ENCODE results near the gene NRXN3.
"Not testable (repeated sequence)": the region's sequence is repeated elsewhere in the genome, so short reads cannot be mapped to it uniquely, and the experiment has no call there.

DNA sequence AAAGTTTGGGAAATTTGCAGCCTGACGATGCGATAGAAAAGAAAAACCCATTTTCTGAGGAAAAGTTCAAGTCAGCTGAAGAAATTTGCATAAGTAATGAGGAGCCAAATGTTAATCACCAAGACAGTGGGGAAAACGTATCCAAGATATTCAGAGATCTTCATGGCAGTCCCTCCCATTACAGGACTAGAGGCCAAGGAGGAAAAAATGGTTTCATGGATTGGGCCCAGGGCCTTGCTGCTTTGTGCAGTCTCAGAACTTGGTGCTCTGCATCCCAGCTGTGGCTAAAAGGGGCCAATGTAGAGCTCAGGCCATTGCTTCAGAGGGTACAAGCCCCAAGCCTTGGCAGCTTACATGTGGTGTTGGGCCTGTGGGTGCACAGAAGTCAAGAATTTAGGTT, 403.6 kb downstream of the NRXN3 start:
- TF ChIP-seq, protein P1, sequence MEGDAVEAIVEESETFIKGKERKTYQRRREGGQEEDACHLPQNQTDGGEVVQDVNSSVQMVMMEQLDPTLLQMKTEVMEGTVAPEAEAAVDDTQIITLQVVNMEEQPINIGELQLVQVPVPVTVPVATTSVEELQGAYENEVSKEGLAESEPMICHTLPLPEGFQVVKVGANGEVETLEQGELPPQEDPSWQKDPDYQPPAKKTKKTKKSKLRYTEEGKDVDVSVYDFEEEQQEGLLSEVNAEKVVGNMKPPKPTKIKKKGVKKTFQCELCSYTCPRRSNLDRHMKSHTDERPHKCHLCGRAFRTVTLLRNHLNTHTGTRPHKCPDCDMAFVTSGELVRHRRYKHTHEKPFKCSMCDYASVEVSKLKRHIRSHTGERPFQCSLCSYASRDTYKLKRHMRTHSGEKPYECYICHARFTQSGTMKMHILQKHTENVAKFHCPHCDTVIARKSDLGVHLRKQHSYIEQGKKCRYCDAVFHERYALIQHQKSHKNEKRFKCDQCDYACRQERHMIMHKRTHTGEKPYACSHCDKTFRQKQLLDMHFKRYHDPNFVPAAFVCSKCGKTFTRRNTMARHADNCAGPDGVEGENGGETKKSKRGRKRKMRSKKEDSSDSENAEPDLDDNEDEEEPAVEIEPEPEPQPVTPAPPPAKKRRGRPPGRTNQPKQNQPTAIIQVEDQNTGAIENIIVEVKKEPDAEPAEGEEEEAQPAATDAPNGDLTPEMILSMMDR (conservative IDR thresholded peaks at IDR 0.05; ENCODE audit: low read length), result not testable (repeated sequence)
- TF ChIP-seq EZH2phosphoT487 (IDR thresholded peaks at IDR 0.05; ENCODE audit: borderline replicate concordance, low read depth, low read length), result not testable (repeated sequence)
